ENCODE measurements around the gene IRX6. TPM values are rescaled to one million over a fixed set of nuclear protein-coding genes. Genes with fewer than 3 reads are reported as not detected.

Gene IRX6
- total RNA-seq, 1 experiment from 2014 or later, result not detected

GRCh38 chr16:55351936-55352335, 27.9 kb downstream of the IRX6 start:
- Histone ChIP-seq H2BK5ac (ENCODE audit: insufficient read length, low read length) (no peak overlapping the region), H3K4me2 (ENCODE audit: insufficient read depth, insufficient read length, low read length) (no peak overlapping the region), H3K9ac (ENCODE audit: extremely low read depth, insufficient read length, low read length) (no peak overlapping the region), H3K4ac (ENCODE audit: low read depth, low read length) (no peak overlapping the region), H3T11ph (ENCODE audit: low read length) (no peak overlapping the region), H2AFZ (ENCODE audit: low read length) (no peak overlapping the region), H3K23ac (ENCODE audit: insufficient read length, low read depth, low read length) (no peak overlapping the region), H4K8ac (replicated peaks; ENCODE audit: insufficient read length, low read depth, low read length) (no peak overlapping the region), H2BK120ac (ENCODE audit: low read depth, low read length, poor library complexity, severe bottlenecking) (no peak overlapping the region), H3K79me1 (ENCODE audit: insufficient read depth, low read depth, low read length, poor library complexity, severe bottlenecking) (no peaks in the 10 kb centered on the region), H3K56ac (ENCODE audit: insufficient read length, low read depth, low read length) (no peak overlapping the region), H3K79me2 (ENCODE audit: insufficient read depth, low read length) (no peaks in the 10 kb centered on the region), H3K27ac (ENCODE audit: insufficient read length, low read depth, low read length) (no peak overlapping the region), H2BK15ac (ENCODE audit: low read depth, low read length) (no peak overlapping the region), H3K18ac (ENCODE audit: insufficient read length, low read depth, low read length) (no peak overlapping the region), H2BK20ac (ENCODE audit: low read depth, low read length, poor library complexity, severe bottlenecking) (no peak overlapping the region), H3K14ac (ENCODE audit: insufficient read depth, low read length) (no peak overlapping the region), H3K27me3 (ENCODE audit: insufficient read depth, low read length) (no peaks in the 10 kb centered on the region), H3K9me3 (ENCODE audit: control insufficient read depth, low read depth, low read length) (no peaks in the 10 kb centered on the region), H3K23me2 (ENCODE audit: insufficient read length, low read depth, low read length, poor library complexity, severe bottlenecking) (no peaks in the 10 kb centered on the region), H4K91ac (ENCODE audit: insufficient read length, low read depth, low read length) (no peak overlapping the region), H4K20me1 (ENCODE audit: control insufficient read depth, insufficient read depth, insufficient read length) (no peaks in the 10 kb centered on the region), H3K4me1 (ENCODE audit: insufficient read depth, low read length) (no peaks in the 10 kb centered on the region), H4K5ac (ENCODE audit: insufficient read length, low read depth, low read length) (no peak overlapping the region), H2BK12ac (ENCODE audit: insufficient read length, low read depth, low read length) (no peak overlapping the region), H2AK5ac (ENCODE audit: insufficient read length, low read length) (no peak overlapping the region)
- TF ChIP-seq CTCF (conservative IDR thresholded peaks at IDR 0.05), result no peak
- Mint-ChIP-seq H3K4me1 (no peaks in the 10 kb centered on the region), H3K27me3 (ENCODE audit: low read depth) (peaks cover 11% of the 10 kb centered on the region), H3K27ac (no peak overlapping the region), H3K9me3 (no peaks in the 10 kb centered on the region), H3K4me3 (no peak overlapping the region), H3K36me3 (ENCODE audit: insufficient read depth in 1 of 3, low read depth in 3 of 3) (no peaks in the 10 kb centered on the region)
- DNase-seq, result no peak
- WGBS (ENCODE audit: extremely low coverage, insufficient read length, low lambda C conversion rate), result no CpG with 5 or more reads among the region's 3 CpGs
